Measurements from ENCODE around the gene SYT11.

DNA sequence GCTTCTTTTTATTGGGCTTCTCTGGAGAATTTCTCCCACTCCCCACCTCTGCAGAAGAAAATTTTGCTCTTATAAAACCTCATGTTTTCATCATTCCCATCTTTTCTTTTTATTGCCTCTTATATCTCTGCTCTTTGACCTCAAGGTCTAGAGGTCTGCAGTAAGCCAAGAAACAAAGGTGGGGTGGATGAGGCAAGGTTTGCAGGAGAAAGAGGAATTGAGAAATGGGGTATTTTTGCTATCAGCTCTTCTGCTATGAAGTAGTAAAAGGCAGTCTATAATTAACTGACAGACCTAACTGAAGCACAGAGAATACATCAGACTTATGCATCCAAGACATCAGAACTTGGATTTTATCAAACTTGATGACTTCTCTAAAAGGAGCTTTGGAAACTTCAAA lies 22.9 kb downstream of the SYT11 start:
- TF ChIP-seq POLR2A (IDR thresholded peaks at IDR 0.05), result no peak
- TF ChIP-seq, protein P1, sequence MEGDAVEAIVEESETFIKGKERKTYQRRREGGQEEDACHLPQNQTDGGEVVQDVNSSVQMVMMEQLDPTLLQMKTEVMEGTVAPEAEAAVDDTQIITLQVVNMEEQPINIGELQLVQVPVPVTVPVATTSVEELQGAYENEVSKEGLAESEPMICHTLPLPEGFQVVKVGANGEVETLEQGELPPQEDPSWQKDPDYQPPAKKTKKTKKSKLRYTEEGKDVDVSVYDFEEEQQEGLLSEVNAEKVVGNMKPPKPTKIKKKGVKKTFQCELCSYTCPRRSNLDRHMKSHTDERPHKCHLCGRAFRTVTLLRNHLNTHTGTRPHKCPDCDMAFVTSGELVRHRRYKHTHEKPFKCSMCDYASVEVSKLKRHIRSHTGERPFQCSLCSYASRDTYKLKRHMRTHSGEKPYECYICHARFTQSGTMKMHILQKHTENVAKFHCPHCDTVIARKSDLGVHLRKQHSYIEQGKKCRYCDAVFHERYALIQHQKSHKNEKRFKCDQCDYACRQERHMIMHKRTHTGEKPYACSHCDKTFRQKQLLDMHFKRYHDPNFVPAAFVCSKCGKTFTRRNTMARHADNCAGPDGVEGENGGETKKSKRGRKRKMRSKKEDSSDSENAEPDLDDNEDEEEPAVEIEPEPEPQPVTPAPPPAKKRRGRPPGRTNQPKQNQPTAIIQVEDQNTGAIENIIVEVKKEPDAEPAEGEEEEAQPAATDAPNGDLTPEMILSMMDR (IDR thresholded peaks at IDR 0.05 in 8 of 11, conservative IDR thresholded peaks at IDR 0.05 in 3 of 11), result no peak
- TF ChIP-seq POLR2AphosphoS5 (IDR thresholded peaks at IDR 0.05), result no peak

All from spleen (tissue), 7 donors.